Kidney capillary endothelial cell (primary cell): ENCODE data around the gene OR6M1.

Source experiments
- DNase-seq: peaks from one replicate; pipeline ENCODE4 v3.0.0-alpha.2; 2018; ENCODE audit warnings: low spot score

Gene OR6M1

GRCh38 chr11:123806249-123806648 lies at the start of gene OR6M1:
Gene OR6M1, minus strand, starts transcription at chr11:123806349. Its CDS starts 0 bp downstream, at chr11:123806349.
- DNase-seq = no peak

GRCh38 chr11:123853038-123853437 lies 46.9 kb upstream of the OR6M1 start:
- no peak for DNase-seq

- no peak for DNase-seq
Observed at GRCh38 chr11:123852321-123852720, 46.2 kb upstream of the OR6M1 start.

- DNase-seq = no peak
Observed at GRCh38 chr11:123851110-123851509, 45.0 kb upstream of the OR6M1 start.

- peak; percentile 93 for DNase-seq
Observed at GRCh38 chr11:123841174-123841573, 35.0 kb upstream of the OR6M1 start.

- no peak for DNase-seq
Observed at GRCh38 chr11:123839131-123839530, 33.0 kb upstream of the OR6M1 start.

GRCh38 chr11:123838659-123839058 lies 32.5 kb upstream of the OR6M1 start:
- DNase-seq = no peak

- no peak for DNase-seq
Observed at GRCh38 chr11:123838199-123838598, 32.0 kb upstream of the OR6M1 start.

GRCh38 chr11:123833095-123833494 lies 26.9 kb upstream of the OR6M1 start:
- no peak for DNase-seq

GRCh38 chr11:123829745-123830144 lies 23.6 kb upstream of the OR6M1 start:
- DNase-seq = no peak

- no peak for DNase-seq
Observed at GRCh38 chr11:123822599-123822998, 16.4 kb upstream of the OR6M1 start.

- no peak for DNase-seq
Observed at GRCh38 chr11:123822032-123822431, 15.9 kb upstream of the OR6M1 start.

- no peak for DNase-seq
Observed at GRCh38 chr11:123815122-123815521, 9.0 kb upstream of the OR6M1 start.

GRCh38 chr11:123801765-123802164 lies 4.4 kb downstream of the OR6M1 start:
- DNase-seq = no peak

- no peak for DNase-seq
Observed at GRCh38 chr11:123800036-123800435, 6.1 kb downstream of the OR6M1 start.

- DNase-seq = no peak
Observed at GRCh38 chr11:123799438-123799837, 6.7 kb downstream of the OR6M1 start.

- DNase-seq = no peak
Observed at GRCh38 chr11:123798513-123799252, 7.5 kb downstream of the OR6M1 start.

- no peak for DNase-seq
Observed at GRCh38 chr11:123798079-123798478, 8.1 kb downstream of the OR6M1 start.

GRCh38 chr11:123797541-123797940 lies 8.6 kb downstream of the OR6M1 start:
- DNase-seq = no peak

GRCh38 chr11:123797114-123797513 lies 9.0 kb downstream of the OR6M1 start:
- DNase-seq = no peak

GRCh38 chr11:123796226-123796625 lies 9.9 kb downstream of the OR6M1 start:
- DNase-seq = no peak

GRCh38 chr11:123783536-123783935 lies 22.6 kb downstream of the OR6M1 start:
- DNase-seq = no peak

- no peak for DNase-seq
Observed at GRCh38 chr11:123778511-123778910, 27.6 kb downstream of the OR6M1 start.
